Brain microvascular endothelial cell (primary cell): ENCODE measurements around the gene SPDYC.
A peak's percentile ranks its signal among the peaks of the same experiment; 100 is the strongest.
"Not testable (repeated sequence)": the region's sequence is repeated elsewhere in the genome, so short reads cannot be mapped to it uniquely, and the experiment has no call there.

Experiments used
- DNase-seq: peaks from one replicate; pipeline ENCODE4 v3.0.0-alpha.2; 2020
- H3K27ac ChIP-seq: fragments of 250-450 bp; sonication (Bioruptor Pico); 2 replicates; pipeline ENCODE4 v1.5.1; 2020; ENCODE audit warnings: mild to moderate bottlenecking, moderate library complexity
- H3K27me3 ChIP-seq: fragments of 250-450 bp; sonication (Bioruptor Pico); replicated peaks from 2 replicates; pipeline ENCODE4 v1.5.1; 2020; ENCODE audit warnings: mild to moderate bottlenecking
- H3K36me3 ChIP-seq: fragments of 250-450 bp; sonication (Bioruptor Pico); replicated peaks from 2 replicates; pipeline ENCODE4 v1.5.1; 2020; ENCODE audit warnings: mild to moderate bottlenecking
- H3K4me3 ChIP-seq: 2 replicates; pipeline ENCODE4 v1.5.1; 2011; ENCODE audit warnings: low read depth, mild to moderate bottlenecking, control low read depth, low read length, moderate library complexity
- CTCF ChIP-seq: IDR thresholded peaks from 2 replicates; pipeline ENCODE4 v1.5.1; 2011; ENCODE audit warnings: low read depth, mild to moderate bottlenecking, moderate library complexity, low read length, control low read depth, inconsistent platforms; ENCODE audit errors: missing control alignments
- in situ Hi-C: cut with HindIII; loops from 2 replicates; pipeline ENCODE4 v1.10.0; 2017; ENCODE audit warnings: low sequenced_read_pairs, low pct_ligation_motif_present

SPDYC gene

DNA sequence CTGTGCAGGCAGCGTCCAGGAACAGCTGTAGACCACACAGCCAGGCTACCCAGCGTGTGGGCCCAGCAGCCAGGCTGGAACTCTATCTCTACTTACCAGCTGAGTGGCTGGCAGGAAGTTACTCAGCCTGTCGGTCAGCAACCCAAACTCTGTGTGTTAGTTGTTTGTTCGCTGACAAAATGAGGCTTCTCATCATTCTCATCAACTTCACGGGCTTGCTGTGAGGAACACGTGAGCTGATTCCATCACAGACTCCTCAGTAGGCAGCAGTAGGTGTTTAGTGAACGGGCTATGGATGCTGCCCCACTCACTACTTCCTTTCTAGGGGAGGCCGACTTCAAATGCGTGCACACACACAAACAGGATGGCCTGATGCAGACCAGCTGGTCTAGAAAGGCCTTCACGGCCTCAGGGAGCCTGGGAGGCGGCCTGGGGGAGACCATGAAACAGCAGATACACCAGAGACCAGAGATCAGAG, 830 bp upstream of the SPDYC start:
- H3K36me3 ChIP-seq: no peaks in the 10 kb centered on the region
- H3K27ac ChIP-seq: peak overlapping the region; percentile 72
- H3K4me3 ChIP-seq: no peak overlapping the region
- H3K27me3 ChIP-seq: no peaks in the 10 kb centered on the region
- in situ Hi-C loops: no loop called here
- no peak for TF ChIP-seq CTCF
- DNase-seq: peak; percentile 67

DNA sequence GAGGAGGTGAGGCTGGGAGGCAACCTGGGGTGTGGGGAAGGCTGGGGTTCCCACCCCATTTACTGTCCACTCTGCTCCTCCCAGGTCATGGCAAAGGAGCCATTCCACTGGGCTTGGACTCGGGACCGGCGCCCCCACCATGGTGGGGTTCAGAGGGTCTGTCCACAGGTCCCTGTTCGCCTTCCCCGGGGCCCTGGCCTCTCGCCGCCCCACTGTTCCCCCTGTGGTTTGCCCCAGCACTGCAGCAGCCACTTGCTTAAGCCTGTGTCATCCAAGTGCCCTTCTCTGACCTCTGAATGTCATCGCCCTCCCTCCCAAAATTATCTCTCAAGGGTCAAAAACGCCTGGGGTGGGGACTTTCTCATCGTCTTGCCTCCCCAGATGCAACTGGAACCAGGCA, 2.6 kb downstream of the SPDYC start:
- H3K4me3 ChIP-seq: no peak overlapping the region
- no peaks in the 10 kb centered on the region for H3K27me3 ChIP-seq
- H3K27ac ChIP-seq: no peak overlapping the region
- no peaks in the 10 kb centered on the region for H3K36me3 ChIP-seq
- no peak for DNase-seq
- in situ Hi-C loops: no loop called here
- TF ChIP-seq CTCF: no peak

GRCh38 chr11:65174571-65175010, 4.6 kb downstream of the SPDYC start:
- H3K27me3 ChIP-seq, H3K27ac ChIP-seq, H3K36me3 ChIP-seq, in situ Hi-C loops, H3K4me3 ChIP-seq, DNase-seq: not testable (repeated sequence)

- Histone ChIP-seq H3K4me3 (peak overlapping the region; percentile 85), H3K27me3 (no peaks in the 10 kb centered on the region), H3K36me3 (peaks cover 14% of the 10 kb centered on the region), H3K27ac (peak overlapping the region; percentile 64)
- in situ Hi-C loops: no loop called here
- DNase-seq: peak; percentile 47
- peak; percentile 57 for TF ChIP-seq CTCF
Measured at GRCh38 chr11:65180877-65181568, 11.0 kb downstream of the SPDYC start.

DNA sequence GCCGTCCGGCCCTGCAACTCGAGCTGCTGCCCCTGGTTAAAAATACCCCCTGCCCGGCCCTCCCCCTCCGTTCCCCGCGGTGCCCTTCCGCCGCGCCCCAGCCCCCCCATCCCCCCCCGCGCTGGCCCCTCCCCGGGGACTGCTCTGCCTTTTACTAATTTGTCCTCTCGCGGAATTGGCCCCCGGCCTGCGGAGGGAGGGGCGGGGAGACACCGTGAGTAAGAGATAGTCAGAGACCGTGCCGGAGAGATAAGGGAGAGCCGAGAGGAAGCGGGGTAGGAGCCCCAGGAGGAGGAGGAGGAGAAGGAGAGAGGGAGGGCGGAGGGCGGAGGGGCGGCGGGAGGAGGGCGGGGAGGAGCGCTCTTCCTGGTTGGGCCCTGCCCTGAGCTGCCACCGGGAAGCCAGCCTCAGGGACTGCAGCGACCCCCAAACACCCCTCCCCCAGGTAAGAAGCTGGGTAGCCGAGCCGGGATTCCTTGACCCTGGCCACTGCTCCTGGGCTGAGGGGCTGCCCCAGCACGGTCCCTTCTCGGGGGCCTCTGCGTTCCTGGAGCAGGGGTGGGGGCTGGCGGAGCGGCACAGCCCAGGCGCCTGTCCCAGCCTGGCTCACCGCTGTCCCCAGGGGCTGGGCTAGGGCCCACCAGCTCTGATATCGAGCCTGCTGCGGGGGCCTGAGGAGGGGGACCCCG, 11.7 kb downstream of the SPDYC start, which contains the start of gene CAPN1:
TSS of gene CAPN1 (plus strand) at position 360 of the 689 bp plus-strand sequence. CDS start 774 bp downstream, outside the sequence.
- peak; percentile 90 for DNase-seq
- Histone ChIP-seq H3K27ac (peak within 1 kb of the TSS; percentile 67), H3K27me3 (no peaks in the 10 kb centered on the region), H3K4me3 (peak within 1 kb of the TSS; percentile 85), H3K36me3 (peaks cover 21% of the 10 kb centered on the region)
- in situ Hi-C loops: no loop called here
- no peak for TF ChIP-seq CTCF
